ENCODE data around the gene SERPINB4. TPM values are rescaled to one million over a fixed set of nuclear protein-coding genes. Genes with fewer than 3 reads are reported as not detected.

Gene SERPINB4
- total and polyA plus RNA-seq, 3 donors from 2014 or later: 0.24 to 0.90 TPM; not detected in 1

- Histone ChIP-seq H3K4me3 (no peak overlapping the region), H3K27ac (no peak overlapping the region), H3K36me3 (ENCODE audit: low read depth, missing control alignments) (no peaks in the 10 kb centered on the region), H3K4me1 (no peaks in the 10 kb centered on the region), H3K27me3 (no peaks in the 10 kb centered on the region), H3K9me3 (no peaks in the 10 kb centered on the region)
- WGBS, 2 donors: 81 to 88% methylated on average over 6 of the region's 6 CpGs
- DNase-seq: no peak
- no peak for TF ChIP-seq POLR2A (IDR thresholded peaks at IDR 0.05)
- TF ChIP-seq, protein P1, sequence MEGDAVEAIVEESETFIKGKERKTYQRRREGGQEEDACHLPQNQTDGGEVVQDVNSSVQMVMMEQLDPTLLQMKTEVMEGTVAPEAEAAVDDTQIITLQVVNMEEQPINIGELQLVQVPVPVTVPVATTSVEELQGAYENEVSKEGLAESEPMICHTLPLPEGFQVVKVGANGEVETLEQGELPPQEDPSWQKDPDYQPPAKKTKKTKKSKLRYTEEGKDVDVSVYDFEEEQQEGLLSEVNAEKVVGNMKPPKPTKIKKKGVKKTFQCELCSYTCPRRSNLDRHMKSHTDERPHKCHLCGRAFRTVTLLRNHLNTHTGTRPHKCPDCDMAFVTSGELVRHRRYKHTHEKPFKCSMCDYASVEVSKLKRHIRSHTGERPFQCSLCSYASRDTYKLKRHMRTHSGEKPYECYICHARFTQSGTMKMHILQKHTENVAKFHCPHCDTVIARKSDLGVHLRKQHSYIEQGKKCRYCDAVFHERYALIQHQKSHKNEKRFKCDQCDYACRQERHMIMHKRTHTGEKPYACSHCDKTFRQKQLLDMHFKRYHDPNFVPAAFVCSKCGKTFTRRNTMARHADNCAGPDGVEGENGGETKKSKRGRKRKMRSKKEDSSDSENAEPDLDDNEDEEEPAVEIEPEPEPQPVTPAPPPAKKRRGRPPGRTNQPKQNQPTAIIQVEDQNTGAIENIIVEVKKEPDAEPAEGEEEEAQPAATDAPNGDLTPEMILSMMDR (IDR thresholded peaks at IDR 0.05): no peak
- intact Hi-C loops (cut with DNase I; ENCODE audit: low total_unique reads): no loop called here
Measured at GRCh38 chr18:63637703-63638102, 6.4 kb downstream of the SERPINB4 start.

GRCh38 chr18:63627819-63628218, 16.2 kb downstream of the SERPINB4 start:
- no peaks in the 10 kb centered on the region for H3K4me1 ChIP-seq
- no peaks in the 10 kb centered on the region for H3K36me3 ChIP-seq (ENCODE audit: low read depth, missing control alignments)
- no peak overlapping the region for H3K4me3 ChIP-seq
- no peaks in the 10 kb centered on the region for H3K9me3 ChIP-seq
- H3K27ac ChIP-seq: no peak overlapping the region
- no peak for DNase-seq
- TF ChIP-seq, protein P1 (IDR thresholded peaks at IDR 0.05): no peak
- TF ChIP-seq POLR2A (IDR thresholded peaks at IDR 0.05): no peak
- intact Hi-C loops (cut with DNase I; ENCODE audit: low total_unique reads): no loop called here
- no peaks in the 10 kb centered on the region for H3K27me3 ChIP-seq

- Histone ChIP-seq H3K36me3 (ENCODE audit: low read depth, missing control alignments) (no peaks in the 10 kb centered on the region), H3K27me3 (no peaks in the 10 kb centered on the region), H3K4me3 (no peak overlapping the region), H3K27ac (no peak overlapping the region), H3K4me1 (no peaks in the 10 kb centered on the region), H3K9me3 (no peaks in the 10 kb centered on the region)
- intact Hi-C loops (cut with DNase I; ENCODE audit: low total_unique reads): no loop called here
- no peak for TF ChIP-seq POLR2A (IDR thresholded peaks at IDR 0.05)
- TF ChIP-seq, protein P1 (IDR thresholded peaks at IDR 0.05): no peak
- 85 to 91% methylated on average over 3 to 4 of the region's 4 CpGs for WGBS, 2 donors
- DNase-seq: no peak
Measured at GRCh38 chr18:63626431-63626830, 17.6 kb downstream of the SERPINB4 start.

DNA sequence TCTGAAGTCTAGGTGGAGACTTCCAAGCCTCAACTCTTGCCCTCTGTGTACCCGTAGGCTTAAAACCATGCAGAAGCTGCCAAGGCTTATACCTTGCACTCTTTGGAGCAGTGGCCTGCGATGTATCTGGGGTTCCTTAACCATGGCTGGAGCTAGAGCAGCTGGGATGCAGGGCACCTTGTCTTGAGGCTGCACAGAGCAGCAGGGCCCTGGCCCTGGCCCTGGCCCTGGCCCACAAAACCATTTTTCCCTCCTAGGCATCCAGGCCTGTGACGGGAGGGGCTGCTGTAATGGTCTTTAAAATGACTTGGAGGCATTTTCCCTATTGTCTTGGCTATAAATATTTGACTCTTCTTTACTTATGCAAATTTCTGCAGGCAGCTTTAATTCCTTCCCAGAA, 19.2 kb downstream of the SERPINB4 start:
- DNase-seq: no peak

DNA sequence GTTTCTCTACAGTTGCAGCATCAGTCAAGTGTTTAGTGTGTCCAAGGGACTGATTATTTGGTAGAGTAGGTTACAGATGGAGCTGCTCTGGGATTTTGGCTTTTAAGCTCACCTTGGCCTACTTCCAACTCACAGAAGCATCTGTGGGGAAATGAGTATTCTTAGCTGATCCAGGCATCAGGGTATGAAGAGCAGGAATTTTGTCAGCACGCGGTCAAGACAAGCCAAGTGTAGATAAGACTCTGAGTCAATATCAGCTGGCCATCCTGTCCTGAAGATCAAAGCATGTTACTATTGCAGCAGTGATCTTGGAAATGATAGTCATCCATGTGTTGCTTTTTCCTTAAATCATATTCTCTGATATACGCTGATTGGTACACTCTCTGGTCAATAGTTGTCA, 24.4 kb downstream of the SERPINB4 start:
- Histone ChIP-seq H3K36me3 (ENCODE audit: low read depth, missing control alignments) (no peaks in the 10 kb centered on the region), H3K4me3 (no peak overlapping the region), H3K27me3 (no peaks in the 10 kb centered on the region), H3K4me1 (no peaks in the 10 kb centered on the region), H3K9me3 (no peaks in the 10 kb centered on the region), H3K27ac (no peak overlapping the region)
- intact Hi-C loops (cut with DNase I; ENCODE audit: low total_unique reads): no loop called here
- WGBS, 2 donors: 74 to 79% methylated on average over 3 of the region's 3 CpGs
- DNase-seq: no peak
- TF ChIP-seq, protein P1 (IDR thresholded peaks at IDR 0.05): no peak
- TF ChIP-seq POLR2A (IDR thresholded peaks at IDR 0.05): no peak

More for the DNA sequence above, 19.2 kb downstream of the SERPINB4 start:
- intact Hi-C loops (cut with DNase I; ENCODE audit: low total_unique reads): no loop called here
- 92 to 95% methylated on average over 3 of the region's 3 CpGs for WGBS, 2 donors
- TF ChIP-seq, protein P1 (IDR thresholded peaks at IDR 0.05): no peak
- no peak for TF ChIP-seq POLR2A (IDR thresholded peaks at IDR 0.05)
- Histone ChIP-seq H3K9me3 (no peaks in the 10 kb centered on the region), H3K36me3 (ENCODE audit: low read depth, missing control alignments) (no peaks in the 10 kb centered on the region), H3K4me3 (no peak overlapping the region), H3K27me3 (no peaks in the 10 kb centered on the region), H3K27ac (no peak overlapping the region), H3K4me1 (no peaks in the 10 kb centered on the region)
